ENCODE data around the gene CRB1.
"Not testable (repeated sequence)": the region's sequence is repeated elsewhere in the genome, so short reads cannot be mapped to it uniquely, and the experiment has no call there.

Gene CRB1

DNA sequence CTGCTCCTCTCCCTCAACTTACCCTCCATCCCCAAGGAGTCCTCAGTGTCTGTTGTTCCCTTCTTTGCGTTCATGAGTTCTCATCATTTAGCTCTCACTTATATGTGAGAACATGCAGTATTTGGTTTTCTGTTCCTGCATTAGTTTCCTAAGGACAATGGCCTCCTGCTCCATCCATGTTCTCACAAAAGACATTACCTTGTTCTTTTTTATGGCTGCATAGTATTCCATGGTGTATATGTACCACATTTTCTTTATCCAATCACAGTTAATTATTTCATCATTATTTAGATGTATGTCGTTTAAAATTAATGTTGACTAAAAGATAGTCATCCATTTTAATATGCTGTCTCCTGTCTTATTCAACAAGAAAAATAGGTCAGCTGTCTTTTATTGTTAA is 134.1 kb downstream of the CRB1 start:
- DNase-seq = no peak

DNA sequence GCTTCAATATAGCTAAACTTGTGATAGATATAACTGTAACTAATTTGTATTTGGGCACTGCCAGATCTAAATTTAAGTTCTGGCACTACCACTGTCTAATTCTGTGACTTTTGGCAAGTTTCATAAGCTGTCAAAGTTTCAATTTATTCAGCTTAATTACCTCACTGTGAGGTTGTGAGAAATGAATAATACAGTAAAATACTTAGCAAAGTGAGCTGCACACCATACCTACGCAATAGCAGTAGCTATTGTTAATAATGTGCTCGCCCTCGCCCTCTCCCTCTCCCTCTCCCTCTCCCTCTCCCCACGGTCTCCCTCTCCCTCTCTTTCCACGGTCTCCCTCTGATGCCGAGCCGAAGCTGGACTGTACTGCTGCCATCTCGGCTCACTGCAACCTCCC is 136.7 kb downstream of the CRB1 start:
- DNase-seq = not testable (repeated sequence)

GRCh38 chr1:197405614-197406013 is 137.6 kb downstream of the CRB1 start:
- not testable (repeated sequence) for DNase-seq

DNA sequence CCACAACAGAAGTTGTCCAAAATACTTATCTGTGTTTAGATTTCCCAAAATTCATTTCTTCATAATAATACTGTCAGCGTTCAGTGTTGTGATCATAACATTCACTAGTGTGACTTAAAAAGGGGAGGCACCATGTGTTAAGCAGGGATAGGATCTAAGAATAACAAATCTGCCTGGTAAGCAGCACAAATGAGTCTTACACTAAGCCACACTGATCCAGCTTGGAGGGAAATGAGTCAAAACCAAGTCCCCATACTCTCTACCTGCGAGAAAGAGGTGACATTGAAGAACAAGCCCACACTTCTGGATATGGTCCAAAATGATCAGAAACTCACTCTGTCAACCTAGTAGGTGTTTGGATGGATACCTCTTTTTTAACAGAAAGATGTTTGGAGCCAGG is 145.5 kb downstream of the CRB1 start:
- no peak for DNase-seq

DNA sequence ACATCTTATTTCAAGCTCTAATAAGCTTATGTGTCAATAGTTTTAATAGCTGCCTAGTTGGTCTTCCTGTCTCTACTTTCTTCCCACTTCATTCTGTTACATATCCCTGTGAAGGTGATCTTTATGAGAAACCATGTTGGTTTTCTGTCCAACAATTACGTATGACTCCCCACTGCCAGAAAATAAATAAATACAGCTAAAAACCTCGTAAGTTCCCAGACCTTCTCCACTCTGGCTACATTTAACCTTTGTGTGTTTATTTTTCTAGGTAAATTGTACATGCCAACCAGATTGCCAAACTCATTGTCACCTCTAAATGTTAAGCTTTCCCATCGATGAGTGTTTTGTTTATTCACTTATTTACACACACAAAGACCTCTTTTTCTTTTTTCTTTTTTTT is 147.2 kb downstream of the CRB1 start:
- DNase-seq = no peak

GRCh38 chr1:197418693-197419092 is 150.6 kb downstream of the CRB1 start:
- no peak for DNase-seq

GRCh38 chr1:197422993-197423392 is 154.9 kb downstream of the CRB1 start:
- no peak for DNase-seq

- no peak for DNase-seq
Observed at GRCh38 chr1:197424380-197424779, 156.3 kb downstream of the CRB1 start.

DNA sequence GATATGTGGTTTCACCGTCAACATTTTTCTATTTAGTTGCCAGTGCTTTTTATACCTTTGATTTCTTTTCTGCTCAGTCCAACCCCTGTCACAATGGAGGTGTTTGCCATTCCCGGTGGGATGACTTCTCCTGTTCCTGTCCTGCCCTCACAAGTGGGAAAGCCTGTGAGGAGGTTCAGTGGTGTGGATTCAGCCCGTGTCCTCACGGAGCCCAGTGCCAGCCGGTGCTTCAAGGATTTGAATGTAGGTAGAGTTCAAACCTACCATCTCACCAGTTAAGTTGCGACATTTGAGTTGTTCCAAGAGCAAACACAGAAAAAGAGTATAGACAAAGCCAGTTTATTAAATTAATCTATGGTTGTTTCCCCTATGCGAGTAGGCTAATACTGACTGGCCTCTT is 161.3 kb downstream of the CRB1 start:
- no peak for DNase-seq

- DNase-seq = no peak
Observed at GRCh38 chr1:197435224-197435623, 167.2 kb downstream of the CRB1 start.

DNA sequence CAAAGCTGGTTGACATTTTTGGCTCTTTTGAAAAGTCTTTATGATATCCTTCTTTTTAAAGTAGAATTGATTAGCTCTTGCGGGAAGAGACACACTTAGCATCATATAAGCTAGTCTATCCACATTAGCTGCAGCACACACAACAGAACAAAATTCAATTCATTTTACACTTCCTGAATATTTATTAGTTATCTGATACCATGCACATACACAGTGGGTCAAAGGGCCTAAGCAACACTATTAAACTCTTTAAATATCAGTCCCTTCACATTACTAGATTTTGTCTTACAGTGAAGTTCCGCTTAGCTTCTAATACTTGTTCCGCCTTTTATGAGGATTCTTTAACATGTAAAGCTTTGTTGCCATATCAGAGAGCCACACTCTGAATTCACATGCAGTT is 169.5 kb downstream of the CRB1 start:
- no peak for DNase-seq

DNA sequence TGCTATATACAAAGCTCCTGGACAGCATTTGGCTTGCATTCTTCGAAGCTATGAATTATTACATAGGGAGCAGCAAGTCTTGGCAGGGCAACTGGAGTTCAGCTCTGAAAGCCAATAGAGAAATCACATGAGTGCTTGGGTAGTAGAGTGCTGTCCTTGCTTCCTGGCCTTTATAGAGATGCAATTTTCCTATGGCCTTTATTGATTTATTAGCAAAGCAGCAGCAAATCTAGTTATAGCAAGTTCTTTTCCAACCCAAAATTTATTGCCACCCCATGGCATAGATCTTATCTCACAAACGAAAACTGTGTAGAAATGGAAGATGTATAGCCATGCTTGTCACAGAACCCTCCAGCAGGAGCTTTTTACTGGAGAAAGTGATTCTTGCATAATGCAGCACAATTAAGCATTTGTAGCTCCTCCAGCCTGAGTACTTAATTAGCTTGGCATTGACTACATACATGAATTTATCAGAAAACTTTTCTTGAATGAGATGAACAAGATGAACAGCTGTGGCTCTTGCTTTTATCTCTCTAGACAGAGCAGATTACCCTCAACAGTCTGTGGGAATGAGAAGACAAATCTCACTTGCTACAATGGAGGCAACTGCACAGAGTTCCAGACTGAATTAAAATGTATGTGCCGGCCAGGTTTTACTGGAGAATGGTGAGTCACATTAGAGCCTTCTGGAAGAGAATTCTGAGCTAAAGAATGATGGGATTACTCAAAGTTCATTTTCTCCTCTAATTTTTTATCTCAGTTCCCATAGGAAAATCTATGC is 170.1 kb downstream of the CRB1 start:
- no peak for DNase-seq

DNA sequence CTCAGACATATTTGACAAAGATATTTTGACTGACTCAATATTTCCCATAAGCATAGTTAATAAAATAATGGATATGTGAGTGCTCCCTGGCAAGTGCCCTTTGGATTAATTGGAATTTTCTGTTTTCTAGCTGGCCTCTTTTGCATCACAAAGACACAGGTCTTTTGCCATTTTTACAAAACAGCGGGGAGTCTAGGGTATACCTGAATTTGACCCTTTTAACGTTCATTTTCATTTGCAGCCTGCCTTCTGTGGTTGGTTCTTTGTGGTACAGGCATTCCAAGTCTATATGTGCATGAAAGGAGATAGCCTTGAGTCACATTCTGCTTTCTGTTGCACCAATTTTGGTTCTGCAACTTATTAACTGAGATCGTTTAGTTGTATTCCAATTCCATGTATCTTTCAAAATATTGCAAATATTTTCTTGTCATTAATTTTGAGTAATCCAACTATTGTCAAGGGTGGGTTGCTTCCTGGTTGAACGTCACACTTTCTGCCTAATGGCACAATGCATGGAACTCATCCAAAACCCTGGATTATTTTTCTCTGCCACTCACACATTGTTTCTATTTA is 171.7 kb downstream of the CRB1 start:
- no peak for DNase-seq

- DNase-seq = no peak
Observed at GRCh38 chr1:197440715-197441114, 172.7 kb downstream of the CRB1 start.

GRCh38 chr1:197441999-197442414 is 174.0 kb downstream of the CRB1 start:
- no peak for DNase-seq

DNA sequence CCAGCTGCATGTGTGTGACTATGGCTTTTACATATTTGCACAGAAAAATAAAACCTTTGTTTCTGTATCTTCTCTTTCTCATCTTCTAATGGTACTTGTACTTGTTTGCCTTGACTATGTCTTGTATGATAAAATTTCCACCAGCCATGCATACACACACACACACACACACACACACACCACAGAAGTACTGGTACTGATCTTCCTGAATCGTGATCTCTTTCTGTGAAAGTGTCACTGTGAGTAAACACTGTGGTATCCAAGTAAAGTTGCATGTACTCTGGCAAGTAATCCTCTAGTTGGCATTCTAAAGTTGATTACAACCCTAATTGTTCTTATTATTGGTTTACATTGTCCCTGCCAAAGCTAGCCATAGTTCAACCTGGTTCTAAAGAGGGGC is 176.7 kb downstream of the CRB1 start:
- DNase-seq = no peak

DNA sequence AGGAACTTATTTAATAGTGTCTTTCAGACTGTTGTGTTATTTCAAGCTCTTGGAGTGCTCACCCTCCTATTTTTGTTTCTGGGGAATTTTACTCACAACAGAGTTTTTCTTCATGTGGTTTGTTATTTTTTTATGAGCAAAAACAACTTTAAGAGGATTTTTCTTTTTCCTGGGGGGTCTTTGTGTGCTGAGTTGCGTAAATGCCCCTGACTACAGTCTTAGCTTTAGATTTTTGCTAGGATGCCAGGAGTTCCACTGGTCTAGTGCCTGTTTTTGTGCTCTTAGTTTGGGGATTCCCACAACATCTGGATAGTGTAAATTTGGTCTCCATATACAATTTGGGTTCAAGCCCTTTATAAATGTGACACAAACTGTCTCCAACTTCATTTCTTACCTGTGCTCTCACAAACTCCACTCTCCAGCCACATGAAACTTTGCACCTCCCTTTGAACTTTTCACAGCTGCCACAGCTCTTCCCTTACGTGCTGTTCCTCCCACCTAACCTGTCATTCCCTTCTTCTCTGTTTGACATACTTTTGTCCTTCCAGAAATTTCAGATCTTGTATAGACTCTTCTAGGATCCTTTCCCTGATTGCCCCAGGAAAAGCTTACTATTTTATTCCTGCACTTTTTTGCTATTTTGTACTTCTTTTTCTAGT is 180.2 kb downstream of the CRB1 start:
- no peak for DNase-seq

- no peak for DNase-seq
Observed at GRCh38 chr1:197451381-197451780, 183.3 kb downstream of the CRB1 start.

DNA sequence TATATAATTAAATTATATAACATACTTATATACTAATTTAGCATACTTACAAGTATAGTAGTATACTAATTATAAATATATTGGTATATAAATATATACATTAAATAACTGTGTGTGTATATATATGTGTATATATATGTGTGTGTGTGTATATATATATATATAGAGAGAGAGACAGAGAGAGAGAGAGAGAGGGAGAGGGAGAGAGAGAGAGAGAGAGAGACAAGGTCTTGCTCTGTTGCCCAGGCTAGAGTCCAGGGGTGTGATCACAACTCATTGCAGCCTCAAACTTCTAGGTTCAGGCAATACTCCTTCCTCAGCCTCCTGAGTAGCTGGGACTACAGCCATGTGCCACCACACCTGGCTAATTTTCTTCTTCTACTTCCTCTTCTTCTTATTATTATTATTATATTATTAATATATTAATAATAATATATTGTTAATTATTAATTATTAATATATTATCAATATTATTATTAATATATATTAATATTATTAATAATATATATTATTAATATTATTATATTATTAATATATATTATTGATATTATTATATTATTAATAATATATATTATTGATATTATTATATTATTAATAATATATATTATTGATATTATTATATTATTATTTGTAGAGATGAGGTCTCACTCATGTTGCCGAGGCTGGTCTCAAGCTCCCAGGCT is 185.5 kb downstream of the CRB1 start:
- DNase-seq = no peak

GRCh38 chr1:197462539-197462938 is 194.5 kb downstream of the CRB1 start:
- DNase-seq = no peak

- no peak for DNase-seq
Observed at GRCh38 chr1:197463142-197463541, 195.1 kb downstream of the CRB1 start.

- DNase-seq = no peak
Observed at GRCh38 chr1:197464044-197464443, 196.0 kb downstream of the CRB1 start.

DNA sequence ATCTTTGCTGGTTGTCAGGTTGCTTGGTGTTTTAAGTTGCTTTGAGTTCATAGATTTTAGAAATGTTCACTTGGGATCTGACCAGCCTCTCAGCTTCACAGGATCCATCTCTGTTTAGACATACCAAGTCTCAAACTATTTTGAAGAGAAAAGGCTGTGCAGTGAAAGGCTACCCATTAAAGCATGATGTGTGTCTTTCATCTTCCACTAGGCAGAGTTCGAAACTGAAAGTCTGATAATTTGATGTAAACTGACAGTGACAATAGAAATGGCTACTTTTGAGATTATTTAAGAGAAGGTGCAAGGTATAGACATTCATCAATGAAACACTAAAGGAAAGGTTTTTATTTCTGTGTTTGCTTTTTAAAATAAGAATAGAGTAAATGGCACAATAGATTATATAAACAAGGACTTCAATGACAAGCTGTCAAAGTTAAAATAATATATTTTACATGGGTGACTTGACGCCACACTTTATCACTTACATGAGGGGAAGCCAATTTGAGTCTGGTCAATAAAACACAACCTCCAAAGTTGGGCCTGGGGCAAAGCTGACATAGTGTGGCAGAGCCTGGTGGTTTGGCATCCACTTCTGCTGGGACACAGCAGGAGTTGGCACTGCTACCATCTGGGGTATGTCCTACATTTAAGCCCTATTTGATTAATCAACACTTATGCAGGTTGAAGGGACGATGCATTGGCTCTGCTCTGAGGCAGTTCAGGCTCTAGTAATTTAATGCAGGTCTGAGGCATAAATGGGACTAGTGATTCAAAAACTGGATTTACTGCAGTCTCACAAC is 197.7 kb downstream of the CRB1 start:
- DNase-seq = no peak

Measured in stimulated activated naive CD4-positive, alpha-beta T cell (primary cell).